Cardiac muscle cell (in vitro differentiated cells and primary cell): ENCODE results near the gene TNFRSF4. TPM values are rescaled to one million over a fixed set of nuclear protein-coding genes. Genes with fewer than 3 reads are reported as not detected.

ENCODE experiments used
- DNase-seq, 2 donors: peaks; one replicate each; pipeline versions ENCODE4 v3.0.0 to v3.0.0-alpha.2; 2010 to 2017; ENCODE audit warnings: low read depth in 1 of 2, low spot score in 1 of 2
- H3K27ac ChIP-seq: fragments of 200-600 bp; sonication (generic); 2 replicates; pipeline ENCODE4 v1.5.1; 2016
- H3K27me3 ChIP-seq: fragments of 200-600 bp; sonication (generic); 2 replicates; pipeline ENCODE4 v1.6.0; 2016; ENCODE audit warnings: control low read depth
- H3K36me3 ChIP-seq: fragments of 200-600 bp; sonication (generic); 2 replicates; pipeline ENCODE4 v1.5.1; 2016; ENCODE audit warnings: control low read depth
- H3K4me1 ChIP-seq: fragments of 200-600 bp; sonication (generic); 2 replicates; pipeline ENCODE4 v1.8.1; 2017; ENCODE audit warnings: low read depth, mild to moderate bottlenecking, mixed run types
- H3K4me3 ChIP-seq: fragments of 200-600 bp; sonication (generic); 2 replicates; pipeline ENCODE4 v1.5.1; 2016; ENCODE audit warnings: mild to moderate bottlenecking
- H3K9me3 ChIP-seq: fragments of 200-600 bp; sonication (generic); 2 replicates; pipeline ENCODE4 v1.5.1; 2017; ENCODE audit warnings: low read depth, mild to moderate bottlenecking, control low read depth
- polyA plus RNA-seq: library from polyadenylated mRNA; unstranded; fragments of >200 nt; fragmentation: Nextera tagmentation; extraction: Ambion mirVana; gene quantifications from 2 replicates; pipeline ENCODE4 v1.2.1, GENCODE V29; 2016
- total RNA-seq: library from RNA; depleted of rRNA; stranded (reverse); fragments of >200 nt; gene quantifications from 2 replicates; pipeline ENCODE4 v1.2.3, GENCODE V29; 2016
- TF ChIP-seq, protein P1 (sequence below): IDR thresholded peaks from 2 replicates; pipeline ENCODE4 v1.5.1; 2012; ENCODE audit warnings: low read depth, mild to moderate bottlenecking, low read length

The TNFRSF4 gene
- total and polyA plus RNA-seq, 2 experiments from 2014 or later = not detected

DNA sequence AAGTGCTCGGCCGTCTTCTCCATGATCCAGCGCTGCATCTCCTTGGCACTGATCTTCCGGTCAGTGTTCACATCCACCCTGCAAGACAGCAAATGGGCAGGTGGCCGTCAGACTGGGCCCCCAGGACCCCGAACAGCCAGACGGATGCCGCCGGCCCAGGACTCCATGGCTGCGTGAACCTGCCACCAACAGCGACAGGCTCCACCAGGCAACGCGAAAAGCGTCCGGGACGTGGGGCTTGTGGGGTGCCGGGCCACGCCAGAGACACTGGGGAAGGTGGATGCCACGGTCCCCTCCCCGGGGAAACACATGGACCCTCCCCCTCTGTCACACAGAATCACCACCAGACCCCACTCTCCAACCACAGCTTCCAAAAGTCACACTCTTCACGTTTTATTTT lies 9.9 kb upstream of the TNFRSF4 start:
- Histone ChIP-seq H3K36me3 (peaks cover 24% of the 10 kb centered on the region), H3K4me3 (no peak overlapping the region)
- TF ChIP-seq, protein P1, sequence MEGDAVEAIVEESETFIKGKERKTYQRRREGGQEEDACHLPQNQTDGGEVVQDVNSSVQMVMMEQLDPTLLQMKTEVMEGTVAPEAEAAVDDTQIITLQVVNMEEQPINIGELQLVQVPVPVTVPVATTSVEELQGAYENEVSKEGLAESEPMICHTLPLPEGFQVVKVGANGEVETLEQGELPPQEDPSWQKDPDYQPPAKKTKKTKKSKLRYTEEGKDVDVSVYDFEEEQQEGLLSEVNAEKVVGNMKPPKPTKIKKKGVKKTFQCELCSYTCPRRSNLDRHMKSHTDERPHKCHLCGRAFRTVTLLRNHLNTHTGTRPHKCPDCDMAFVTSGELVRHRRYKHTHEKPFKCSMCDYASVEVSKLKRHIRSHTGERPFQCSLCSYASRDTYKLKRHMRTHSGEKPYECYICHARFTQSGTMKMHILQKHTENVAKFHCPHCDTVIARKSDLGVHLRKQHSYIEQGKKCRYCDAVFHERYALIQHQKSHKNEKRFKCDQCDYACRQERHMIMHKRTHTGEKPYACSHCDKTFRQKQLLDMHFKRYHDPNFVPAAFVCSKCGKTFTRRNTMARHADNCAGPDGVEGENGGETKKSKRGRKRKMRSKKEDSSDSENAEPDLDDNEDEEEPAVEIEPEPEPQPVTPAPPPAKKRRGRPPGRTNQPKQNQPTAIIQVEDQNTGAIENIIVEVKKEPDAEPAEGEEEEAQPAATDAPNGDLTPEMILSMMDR = no peak

GRCh38 chr1:1223321-1223720 lies 9.4 kb upstream of the TNFRSF4 start:
- Histone ChIP-seq H3K4me1 (no peaks in the 10 kb centered on the region), H3K9me3 (no peaks in the 10 kb centered on the region), H3K27ac (no peak overlapping the region), H3K4me3 (no peak overlapping the region), H3K27me3 (no peaks in the 10 kb centered on the region), H3K36me3 (peaks cover 28% of the 10 kb centered on the region)
- TF ChIP-seq, protein P1 = no peak
- no peak for DNase-seq

More for the DNA sequence above, 9.9 kb upstream of the TNFRSF4 start:
- H3K27ac ChIP-seq = no peak overlapping the region
- H3K27me3 ChIP-seq = no peaks in the 10 kb centered on the region
- DNase-seq = no peak
- no peaks in the 10 kb centered on the region for H3K9me3 ChIP-seq
- no peaks in the 10 kb centered on the region for H3K4me1 ChIP-seq

DNA sequence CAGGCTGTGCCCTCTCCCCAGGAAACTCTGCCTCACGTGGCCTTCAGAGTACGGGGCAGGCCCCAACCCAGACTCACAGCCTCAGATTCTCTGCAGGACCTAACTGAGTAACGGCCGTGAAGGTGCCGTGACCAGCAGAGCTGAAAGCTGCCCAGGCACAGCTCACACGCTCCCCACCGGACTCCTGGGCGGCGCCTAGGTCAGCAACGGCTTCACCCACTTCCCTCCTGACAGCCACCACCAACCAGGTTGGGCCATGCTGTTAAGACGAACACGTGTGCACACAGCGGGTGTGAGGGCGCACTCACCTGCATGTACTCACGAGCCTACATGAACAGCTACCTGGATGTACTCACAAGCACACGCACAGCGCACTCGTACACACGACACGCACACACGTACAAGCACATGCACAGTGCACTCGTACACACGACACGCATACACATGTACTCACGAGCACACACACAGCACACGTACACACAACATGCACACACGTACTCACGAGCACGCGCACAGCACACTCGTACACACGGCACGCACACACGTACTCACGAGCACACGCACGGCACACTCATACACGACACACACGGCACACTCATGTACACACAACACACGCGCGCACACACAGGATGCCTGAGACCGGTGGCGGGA lies 8.7 kb upstream of the TNFRSF4 start:
- H3K36me3 ChIP-seq = peaks cover 28% of the 10 kb centered on the region
- TF ChIP-seq, protein P1 = no peak
- no peaks in the 10 kb centered on the region for H3K4me1 ChIP-seq
- no peaks in the 10 kb centered on the region for H3K9me3 ChIP-seq
- H3K27ac ChIP-seq = no peak overlapping the region
- H3K27me3 ChIP-seq = no peaks in the 10 kb centered on the region
- no peak overlapping the region for H3K4me3 ChIP-seq
- DNase-seq = no peak

GRCh38 chr1:1221887-1222574 lies 8.1 kb upstream of the TNFRSF4 start:
- no peaks in the 10 kb centered on the region for H3K4me1 ChIP-seq
- no peak overlapping the region for H3K27ac ChIP-seq
- H3K27me3 ChIP-seq = no peaks in the 10 kb centered on the region
- no peaks in the 10 kb centered on the region for H3K9me3 ChIP-seq
- TF ChIP-seq, protein P1 = no peak
- peaks cover 29% of the 10 kb centered on the region for H3K36me3 ChIP-seq
- no peak overlapping the region for H3K4me3 ChIP-seq
- DNase-seq = no peak

GRCh38 chr1:1220197-1220596 lies 6.2 kb upstream of the TNFRSF4 start:
- Histone ChIP-seq H3K9me3 (no peaks in the 10 kb centered on the region), H3K27ac (no peak overlapping the region), H3K27me3 (no peaks in the 10 kb centered on the region), H3K4me1 (no peaks in the 10 kb centered on the region), H3K36me3 (peaks cover 33% of the 10 kb centered on the region), H3K4me3 (no peak overlapping the region)
- DNase-seq = no peak
- TF ChIP-seq, protein P1 = no peak
